SJSA1 (cell line): ENCODE results near the gene STARD7. TPM values are rescaled to one million over a fixed set of nuclear protein-coding genes. Genes with fewer than 3 reads are reported as not detected.

Experiments
- DNase-seq, 2 experiments: peaks; one replicate each; pipeline ENCODE4 v3.0.0-alpha.2; 2015 to 2020; ENCODE audit warnings: low spot score in 2 of 2, low read depth in 1 of 2
- H3K27ac ChIP-seq: fragments of 250-450 bp; sonication (Bioruptor Pico); 2 replicates; pipeline ENCODE4 v1.5.1; 2020; ENCODE audit warnings: mild to moderate bottlenecking, moderate library complexity
- H3K27me3 ChIP-seq: fragments of 250-450 bp; sonication (Bioruptor Pico); replicated peaks from 2 replicates; pipeline ENCODE4 v1.5.1; 2020; ENCODE audit warnings: mild to moderate bottlenecking, moderate library complexity
- H3K36me3 ChIP-seq: fragments of 250-450 bp; sonication (Bioruptor Pico); 2 replicates; pipeline ENCODE4 v1.5.1; 2020; ENCODE audit warnings: mild to moderate bottlenecking
- H3K4me1 ChIP-seq: fragments of 250-450 bp; sonication (Bioruptor Pico); replicated peaks from 2 replicates; pipeline ENCODE4 v1.6.1; 2021; ENCODE audit warnings: mild to moderate bottlenecking
- H3K4me3 ChIP-seq: fragments of 250-450 bp; sonication (Bioruptor Pico); 2 replicates; pipeline ENCODE4 v1.5.1; 2020; ENCODE audit warnings: mild to moderate bottlenecking
- H3K9me3 ChIP-seq: fragments of 250-450 bp; sonication (Bioruptor Pico); replicated peaks from 2 replicates; pipeline ENCODE4 v1.5.1; 2020; ENCODE audit warnings: mild to moderate bottlenecking
- total RNA-seq: library from RNA; depleted of rRNA; stranded (reverse); fragments of >200 nt; shearing (Covaris generic); gene quantifications from 2 replicates; pipeline ENCODE4 v1.2.3, GENCODE V29; 2014

The STARD7 gene
- total RNA-seq, 1 experiment from 2014 or later = 188 TPM

GRCh38 chr2:96150007-96150640 lies 58.5 kb downstream of the STARD7 start:
- peaks cover 36% of the 10 kb centered on the region for H3K4me1 ChIP-seq
- H3K9me3 ChIP-seq = no peaks in the 10 kb centered on the region; the same call in 1 of the 2 replicates
- H3K27ac ChIP-seq = no peak overlapping the region
- no peaks in the 10 kb centered on the region for H3K36me3 ChIP-seq
- no peak overlapping the region for H3K4me3 ChIP-seq
- DNase-seq = no peak
- peaks cover 5% of the 10 kb centered on the region for H3K27me3 ChIP-seq

GRCh38 chr2:96148410-96149217 lies 60.0 kb downstream of the STARD7 start:
- DNase-seq = peak; percentile 94 to 96
- Histone ChIP-seq H3K4me1 (peaks cover 44% of the 10 kb centered on the region), H3K4me3 (peak overlapping the region; percentile 15; the same call in 1 of the 2 replicates), H3K27ac (peak overlapping the region; percentile 84), H3K9me3 (peaks cover 4% of the 10 kb centered on the region), H3K36me3 (peaks cover 6% of the 10 kb centered on the region; the same call in 1 of the 2 replicates), H3K27me3 (peaks cover 14% of the 10 kb centered on the region)

GRCh38 chr2:96147593-96148201 lies 60.9 kb downstream of the STARD7 start:
- DNase-seq = no peak

GRCh38 chr2:96146881-96147592 lies 61.6 kb downstream of the STARD7 start:
- DNase-seq = no peak
- peaks cover 44% of the 10 kb centered on the region for H3K4me1 ChIP-seq
- no peak overlapping the region for H3K27ac ChIP-seq
- H3K27me3 ChIP-seq = peaks cover 14% of the 10 kb centered on the region
- no peak overlapping the region for H3K4me3 ChIP-seq
- peaks cover 6% of the 10 kb centered on the region; the same call in 1 of the 2 replicates for H3K36me3 ChIP-seq
- H3K9me3 ChIP-seq = peaks cover 4% of the 10 kb centered on the region

More at GRCh38 chr2:96147593-96148201, 60.9 kb downstream of the STARD7 start:
- H3K36me3 ChIP-seq = peaks cover 6% of the 10 kb centered on the region; the same call in 1 of the 2 replicates
- H3K9me3 ChIP-seq = peaks cover 4% of the 10 kb centered on the region
- H3K27me3 ChIP-seq = peaks cover 14% of the 10 kb centered on the region
- H3K4me3 ChIP-seq = no peak overlapping the region
- no peak overlapping the region for H3K27ac ChIP-seq
- H3K4me1 ChIP-seq = peaks cover 44% of the 10 kb centered on the region

GRCh38 chr2:96146153-96146880 lies 62.3 kb downstream of the STARD7 start:
- Histone ChIP-seq H3K27me3 (peaks cover 14% of the 10 kb centered on the region), H3K36me3 (peaks cover 6% of the 10 kb centered on the region; the same call in 1 of the 2 replicates), H3K27ac (no peak overlapping the region), H3K4me1 (peaks cover 44% of the 10 kb centered on the region), H3K9me3 (peaks cover 4% of the 10 kb centered on the region), H3K4me3 (no peak overlapping the region)
- DNase-seq = no peak

- H3K4me3 ChIP-seq = no peak overlapping the region
- no peak for DNase-seq
- peaks cover 14% of the 10 kb centered on the region for H3K27me3 ChIP-seq
These were observed 62.8 kb downstream of the STARD7 start for GRCh38 chr2:96145848-96146152.

GRCh38 chr2:96145036-96145847 lies 63.4 kb downstream of the STARD7 start, which contains the start of gene DUSP2:
Gene DUSP2 (minus strand): TSS chr2:96145440. CDS start chr2:96145354, 86 bp downstream.
- H3K27ac ChIP-seq = no peak within 1 kb of the TSS
- H3K9me3 ChIP-seq = peaks cover 4% of the 10 kb centered on the region
- peak in 1 of 2 experiments; percentile 50 for DNase-seq
- peaks cover 14% of the 10 kb centered on the region for H3K27me3 ChIP-seq
- peaks cover 44% of the 10 kb centered on the region for H3K4me1 ChIP-seq
- H3K36me3 ChIP-seq = peaks cover 6% of the 10 kb centered on the region; the same call in 1 of the 2 replicates
- H3K4me3 ChIP-seq = peak within 1 kb of the TSS; percentile 38

More at GRCh38 chr2:96145848-96146152, 62.8 kb downstream of the STARD7 start:
- Histone ChIP-seq H3K36me3 (peaks cover 6% of the 10 kb centered on the region; the same call in 1 of the 2 replicates), H3K9me3 (peaks cover 4% of the 10 kb centered on the region), H3K27ac (no peak overlapping the region), H3K4me1 (peaks cover 44% of the 10 kb centered on the region)

GRCh38 chr2:96144481-96145035 lies 64.1 kb downstream of the STARD7 start:
- no peak for DNase-seq
- Histone ChIP-seq H3K9me3 (peaks cover 4% of the 10 kb centered on the region), H3K27ac (no peak overlapping the region), H3K27me3 (peaks cover 14% of the 10 kb centered on the region), H3K4me3 (peak overlapping the region; percentile 38), H3K36me3 (peaks cover 6% of the 10 kb centered on the region; the same call in 1 of the 2 replicates), H3K4me1 (peaks cover 44% of the 10 kb centered on the region)

GRCh38 chr2:96143848-96144480 lies 64.7 kb downstream of the STARD7 start:
- Histone ChIP-seq H3K27ac (no peak overlapping the region), H3K36me3 (peaks cover 6% of the 10 kb centered on the region; the same call in 1 of the 2 replicates), H3K27me3 (peaks cover 14% of the 10 kb centered on the region), H3K4me3 (no peak overlapping the region), H3K9me3 (peaks cover 4% of the 10 kb centered on the region), H3K4me1 (peaks cover 40% of the 10 kb centered on the region)
- DNase-seq = no peak

GRCh38 chr2:96143231-96143847 lies 65.3 kb downstream of the STARD7 start:
- Histone ChIP-seq H3K4me3 (no peak overlapping the region), H3K9me3 (peaks cover 4% of the 10 kb centered on the region), H3K27me3 (peaks cover 14% of the 10 kb centered on the region), H3K27ac (no peak overlapping the region), H3K4me1 (peaks cover 34% of the 10 kb centered on the region), H3K36me3 (peaks cover 6% of the 10 kb centered on the region; the same call in 1 of the 2 replicates)
- no peak for DNase-seq
